BJ (cell line): ENCODE measurements around the gene PITPNC1. TPM values are rescaled to one million over a fixed set of nuclear protein-coding genes. Genes with fewer than 3 reads are reported as not detected.
"Not testable (repeated sequence)": the region's sequence is repeated elsewhere in the genome, so short reads cannot be mapped to it uniquely, and the experiment has no call there.

Experiments
- CTCF ChIA-PET: fragments of 350-600 bp; formaldehyde crosslinking; extraction: SDS; loops from one replicate; lab custom pipeline; 2021; ENCODE audit warnings: antibody characterized with exemption, inconsistent platforms; lab: Yijun Ruan, JAX
- POLR2A ChIA-PET: fragments of 300-600 bp; sonication (Branson Sonifier 250); formaldehyde crosslinking; extraction: SDS; loops from one replicate; lab custom pipeline; 2021; ENCODE audit warnings: antibody characterized with exemption; lab: Charles Lee
- DNase-seq: peaks from one replicate; pipeline ENCODE4 v3.0.0-alpha.2; 2011; ENCODE audit warnings: low read depth
- H3K27me3 ChIP-seq: 2 replicates; pipeline ENCODE4 v1.6.0; 2011; ENCODE audit warnings: low read length; ENCODE audit not compliant: control insufficient read depth, insufficient read depth
- H3K36me3 ChIP-seq: 2 replicates; pipeline ENCODE4 v1.5.1; 2011; ENCODE audit warnings: low read length; ENCODE audit not compliant: control insufficient read depth, insufficient read depth
- H3K4me3 ChIP-seq: 2 replicates; pipeline ENCODE4 v1.5.1; 2011; ENCODE audit warnings: low read depth, mild to moderate bottlenecking, control low read depth, low read length
- CTCF ChIP-seq: IDR thresholded peaks from 2 replicates; pipeline ENCODE4 v1.5.1; 2011; ENCODE audit warnings: low read depth, mild to moderate bottlenecking, control low read depth, inconsistent platforms, low read length, moderate library complexity; ENCODE audit not compliant: insufficient read depth
- polyA plus RNA-seq: library from polyadenylated mRNA; depleted of rRNA; stranded (reverse); fragments of >200 nt; gene quantifications from 2 replicates; pipeline ENCODE4 v1.2.3, GENCODE V29; 2011

PITPNC1 gene
- polyA plus RNA-seq, 1 experiment, result 4.6 TPM

GRCh38 chr17:67467500-67468455 lies 90.7 kb downstream of the PITPNC1 start:
- TF ChIP-seq CTCF, result no peak
- POLR2A ChIA-PET, result no interaction called here
- Histone ChIP-seq H3K4me3 (no peak overlapping the region), H3K36me3 (no peaks in the 10 kb centered on the region), H3K27me3 (no peaks in the 10 kb centered on the region)
- CTCF ChIA-PET, result no interaction called here
- no peak for DNase-seq

GRCh38 chr17:67469208-67469980 lies 92.3 kb downstream of the PITPNC1 start:
- ChIA-PET POLR2A (no interaction called here), CTCF (no interaction called here)

GRCh38 chr17:67470163-67470562 lies 93.1 kb downstream of the PITPNC1 start:
- CTCF ChIA-PET, result no interaction called here
- POLR2A ChIA-PET, result no interaction called here
- H3K27me3 ChIP-seq, result no peaks in the 10 kb centered on the region
- H3K4me3 ChIP-seq, result no peak overlapping the region
- no peaks in the 10 kb centered on the region for H3K36me3 ChIP-seq
- DNase-seq, result no peak
- TF ChIP-seq CTCF, result no peak

More at GRCh38 chr17:67469208-67469980, 92.3 kb downstream of the PITPNC1 start:
- TF ChIP-seq CTCF, result no peak
- Histone ChIP-seq H3K27me3 (no peaks in the 10 kb centered on the region), H3K4me3 (no peak overlapping the region), H3K36me3 (no peaks in the 10 kb centered on the region)
- DNase-seq, result no peak

- DNase-seq, result no peak
- Histone ChIP-seq H3K27me3 (no peaks in the 10 kb centered on the region), H3K36me3 (no peaks in the 10 kb centered on the region), H3K4me3 (no peak overlapping the region)
- TF ChIP-seq CTCF, result no peak
- POLR2A ChIA-PET, result no interaction called here
- CTCF ChIA-PET, result no interaction called here
Measured at GRCh38 chr17:67471118-67471517, 94.0 kb downstream of the PITPNC1 start.

GRCh38 chr17:67472606-67473005 lies 95.5 kb downstream of the PITPNC1 start:
- H3K36me3 ChIP-seq, DNase-seq, H3K27me3 ChIP-seq, H3K4me3 ChIP-seq, POLR2A ChIA-PET: not testable (repeated sequence)
- CTCF ChIA-PET, result interaction anchor here (0.9 to 7.9 kb wide), 4 partner anchors 9 to 94 kb away, joined by 3 to 58 read pairs (median 5); partner anchors contain the start of gene PITPNC1
